ES-I3 (cell line): ENCODE results near the gene TRIM65.

Source experiments
- H3K36me3 ChIP-seq: 2 replicates; pipeline ENCODE4 v1.6.1; 2013; ENCODE audit warnings: mild to moderate bottlenecking, low read length, control low read depth, moderate library complexity; ENCODE audit not compliant: insufficient read depth
- H3K4me1 ChIP-seq: 2 replicates; pipeline ENCODE4 v1.6.1; 2013; ENCODE audit warnings: mild to moderate bottlenecking, control low read depth, low read length; ENCODE audit not compliant: insufficient read depth
- H3K9ac ChIP-seq: 2 replicates; pipeline ENCODE4 v1.6.1; 2013; ENCODE audit warnings: low read depth, mild to moderate bottlenecking, low read length, moderate library complexity
- H3K9me3 ChIP-seq: 2 replicates; pipeline ENCODE4 v1.6.1; 2013; ENCODE audit warnings: mild to moderate bottlenecking, low read length, moderate library complexity; ENCODE audit not compliant: control insufficient read depth, insufficient read depth

Gene TRIM65

GRCh38 chr17:75849724-75850123, 47.0 kb downstream of the TRIM65 start:
- Histone ChIP-seq H3K9ac (no peak overlapping the region), H3K36me3 (peaks cover 20% of the 10 kb centered on the region), H3K4me1 (peaks cover 25% of the 10 kb centered on the region), H3K9me3 (no peaks in the 10 kb centered on the region)

- H3K36me3 ChIP-seq, result peaks cover 20% of the 10 kb centered on the region
- H3K9ac ChIP-seq, result no peak overlapping the region
- peaks cover 25% of the 10 kb centered on the region for H3K4me1 ChIP-seq
- no peaks in the 10 kb centered on the region for H3K9me3 ChIP-seq
These were observed 47.5 kb downstream of the TRIM65 start for GRCh38 chr17:75849279-75849646.

- peaks cover 26% of the 10 kb centered on the region; the same call in 1 of the 2 replicates for H3K4me1 ChIP-seq
- H3K9ac ChIP-seq, result no peak overlapping the region
- peaks cover 20% of the 10 kb centered on the region for H3K36me3 ChIP-seq
- no peaks in the 10 kb centered on the region for H3K9me3 ChIP-seq
These were observed 48.0 kb downstream of the TRIM65 start for GRCh38 chr17:75848523-75849278.

- Histone ChIP-seq H3K9ac (no peak overlapping the region), H3K36me3 (peaks cover 20% of the 10 kb centered on the region), H3K4me1 (peaks cover 21% of the 10 kb centered on the region; the same call in 1 of the 2 replicates), H3K9me3 (no peaks in the 10 kb centered on the region)
These were observed 48.9 kb downstream of the TRIM65 start for GRCh38 chr17:75847614-75848522.

- Histone ChIP-seq H3K9ac (no peak overlapping the region), H3K9me3 (no peaks in the 10 kb centered on the region), H3K4me1 (peaks cover 21% of the 10 kb centered on the region; the same call in 1 of the 2 replicates), H3K36me3 (peaks cover 20% of the 10 kb centered on the region)
These were observed 49.8 kb downstream of the TRIM65 start for GRCh38 chr17:75846692-75847613.

GRCh38 chr17:75845933-75846691, 50.6 kb downstream of the TRIM65 start:
- Histone ChIP-seq H3K36me3 (peaks cover 15% of the 10 kb centered on the region), H3K4me1 (peaks cover 21% of the 10 kb centered on the region; the same call in 1 of the 2 replicates), H3K9ac (no peak overlapping the region), H3K9me3 (no peaks in the 10 kb centered on the region)

- peaks cover 21% of the 10 kb centered on the region; the same call in 1 of the 2 replicates for H3K4me1 ChIP-seq
- H3K36me3 ChIP-seq, result peaks cover 15% of the 10 kb centered on the region
- H3K9me3 ChIP-seq, result no peaks in the 10 kb centered on the region
- H3K9ac ChIP-seq, result no peak overlapping the region
These were observed 51.6 kb downstream of the TRIM65 start for GRCh38 chr17:75845058-75845711.

- Histone ChIP-seq H3K9ac (no peak overlapping the region), H3K4me1 (peaks cover 21% of the 10 kb centered on the region; the same call in 1 of the 2 replicates), H3K36me3 (peaks cover 15% of the 10 kb centered on the region), H3K9me3 (no peaks in the 10 kb centered on the region)
These were observed 52.2 kb downstream of the TRIM65 start for GRCh38 chr17:75844530-75845057.

- H3K9ac ChIP-seq, result no peak within 1 kb of the TSS
- H3K9me3 ChIP-seq, result no peaks in the 10 kb centered on the region
- peaks cover 15% of the 10 kb centered on the region for H3K36me3 ChIP-seq
- peaks cover 21% of the 10 kb centered on the region; the same call in 1 of the 2 replicates for H3K4me1 ChIP-seq
These were observed 52.9 kb downstream of the TRIM65 start, which contains the start of gene UNC13D for GRCh38 chr17:75843577-75844529. TSS of gene UNC13D (minus strand) at chr17:75844404. CDS start at chr17:75844337, 67 bp downstream.

- Histone ChIP-seq H3K36me3 (peaks cover 12% of the 10 kb centered on the region), H3K9ac (no peak overlapping the region), H3K4me1 (peaks cover 21% of the 10 kb centered on the region; the same call in 1 of the 2 replicates), H3K9me3 (no peaks in the 10 kb centered on the region)
These were observed 53.7 kb downstream of the TRIM65 start for GRCh38 chr17:75842963-75843576.

GRCh38 chr17:75842411-75842810, 54.3 kb downstream of the TRIM65 start:
- Histone ChIP-seq H3K9ac (no peak overlapping the region), H3K4me1 (peaks cover 21% of the 10 kb centered on the region; the same call in 1 of the 2 replicates), H3K9me3 (no peaks in the 10 kb centered on the region), H3K36me3 (peaks cover 7% of the 10 kb centered on the region)
